Ecto neural progenitor cell (in vitro differentiated cells): Measurements from ENCODE around the gene ITGA11.
A peak's percentile ranks its signal among the peaks of the same experiment; 100 is the strongest.

Experiments used
- DNase-seq: peaks from one replicate; pipeline ENCODE4 v3.0.0-alpha.2; 2018; ENCODE audit warnings: low spot score

Gene ITGA11

GRCh38 chr15:68289621-68290352 lies 142.2 kb downstream of the ITGA11 start:
- no peak for DNase-seq

DNA sequence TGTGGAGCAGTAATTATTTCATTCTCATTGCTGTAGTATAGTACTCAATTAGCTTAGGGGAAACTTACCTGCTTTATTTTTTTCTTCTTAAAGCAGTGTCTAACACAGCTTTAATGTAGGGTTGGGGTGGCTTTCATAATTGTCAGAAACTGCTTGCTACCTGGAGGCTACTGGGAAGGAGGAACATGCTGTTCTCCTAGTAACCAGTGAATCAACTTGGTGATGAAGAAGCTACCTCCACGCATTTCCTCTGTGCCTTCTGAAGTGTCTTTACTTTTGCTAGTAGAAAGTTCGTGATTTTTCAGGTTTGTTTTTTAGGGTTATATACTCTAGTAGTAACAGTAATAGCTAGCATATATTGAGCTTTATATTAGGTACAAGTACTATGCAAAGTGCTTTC lies 142.9 kb downstream of the ITGA11 start:
- no peak for DNase-seq

GRCh38 chr15:68286256-68286655 lies 145.7 kb downstream of the ITGA11 start:
- DNase-seq = no peak

- no peak for DNase-seq
These were observed 146.5 kb downstream of the ITGA11 start for GRCh38 chr15:68285259-68285980.

DNA sequence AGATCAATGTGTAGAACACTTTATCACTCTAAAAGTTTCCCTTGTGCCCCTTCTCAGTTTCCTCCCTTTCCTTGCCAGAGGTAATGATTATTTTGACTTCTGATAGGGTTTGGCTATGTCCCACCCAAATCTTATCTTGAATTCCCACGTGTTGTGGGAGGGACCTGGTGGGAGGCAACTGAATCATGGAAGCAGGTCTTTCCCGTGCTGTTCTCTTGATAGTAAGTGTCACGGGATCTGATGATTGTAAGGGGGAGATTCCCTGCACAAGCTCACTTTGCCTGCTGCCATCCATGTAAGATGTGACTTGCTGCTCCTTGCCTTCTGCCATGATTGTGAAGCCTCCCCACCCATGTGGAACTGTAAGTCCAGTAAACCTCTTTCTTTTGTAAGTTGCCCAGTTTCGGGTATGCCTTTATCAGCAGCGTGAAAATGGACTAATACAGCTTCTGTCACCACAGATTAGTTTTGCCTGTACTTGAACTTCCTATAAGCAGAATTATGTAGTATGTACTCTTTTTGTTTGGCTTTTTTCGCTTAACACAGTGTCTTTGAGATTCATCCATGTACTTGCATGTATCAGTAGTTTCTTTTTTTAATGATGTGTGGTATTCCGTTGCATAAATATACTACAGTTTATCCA lies 147.2 kb downstream of the ITGA11 start:
- DNase-seq = no peak

GRCh38 chr15:68283401-68283800 lies 148.6 kb downstream of the ITGA11 start:
- DNase-seq = no peak

DNA sequence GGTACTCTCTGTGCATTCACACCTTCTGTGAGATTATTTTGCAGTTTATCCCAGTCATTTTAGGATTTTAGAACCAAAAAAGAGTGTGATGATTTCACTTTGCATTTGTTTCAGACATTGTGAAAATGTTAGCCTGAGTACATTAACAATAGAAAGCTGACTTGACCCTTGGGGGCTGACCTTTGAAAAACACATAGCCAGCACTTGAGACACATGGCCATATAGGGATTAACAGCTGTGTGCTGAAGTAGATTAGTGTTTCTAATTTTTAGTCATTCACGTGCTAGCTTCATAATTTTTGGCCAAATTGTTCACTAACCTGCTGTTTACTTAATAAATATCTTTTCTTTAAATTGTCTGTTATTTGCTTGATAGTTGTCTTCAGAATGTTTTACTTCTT lies 151.0 kb downstream of the ITGA11 start:
- DNase-seq = no peak

- no peak for DNase-seq
These were observed 151.9 kb downstream of the ITGA11 start for GRCh38 chr15:68279779-68280753.

- DNase-seq = no peak
These were observed 153.2 kb downstream of the ITGA11 start for GRCh38 chr15:68278595-68279405.

- peak; percentile 85 for DNase-seq
These were observed 153.7 kb downstream of the ITGA11 start for GRCh38 chr15:68278345-68278594.

DNA sequence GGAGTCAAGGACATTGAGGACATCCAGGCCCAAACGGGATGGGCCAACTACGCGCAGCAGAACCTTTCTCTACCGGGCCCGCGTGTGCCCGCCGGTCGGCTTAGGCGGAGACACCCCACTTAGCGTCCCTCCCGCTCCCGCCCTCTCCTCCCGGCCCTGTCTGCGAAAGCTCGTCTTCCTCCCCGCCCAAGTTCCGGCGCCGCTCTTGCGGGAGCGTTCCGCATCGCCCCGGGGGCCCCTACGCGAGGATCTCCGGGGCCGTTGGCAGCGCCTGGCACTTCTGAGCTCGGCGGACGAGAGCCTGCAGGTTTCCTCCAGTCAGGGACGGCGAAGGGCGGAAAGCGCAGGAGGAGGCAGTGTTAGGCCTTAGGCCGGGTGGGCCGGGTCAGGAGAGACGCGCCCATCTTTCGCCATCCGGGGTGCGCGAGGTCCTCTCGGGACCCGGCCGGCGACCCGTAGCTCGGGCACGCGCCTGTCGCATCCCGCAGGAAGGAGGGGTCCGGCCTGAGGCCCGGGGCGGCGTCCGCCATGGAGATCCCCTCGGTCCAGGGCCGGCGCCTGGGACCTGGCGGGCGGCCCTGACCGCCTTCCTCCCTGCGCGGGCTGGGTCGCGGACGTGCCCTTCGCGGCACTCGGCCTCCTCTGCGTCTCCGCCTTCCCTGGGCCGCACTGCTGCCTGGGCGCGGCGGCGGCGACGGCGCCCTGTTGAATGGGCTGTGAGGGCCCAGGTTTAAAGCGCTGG lies 154.2 kb downstream of the ITGA11 start, which contains the start of gene FEM1B:
FEM1B (plus strand) TSS at position 143 of the 742 bp plus-strand sequence. CDS start 673 bp downstream, outside the sequence.
- peak; percentile 94 for DNase-seq

- no peak for DNase-seq
These were observed 154.8 kb downstream of the ITGA11 start for GRCh38 chr15:68277131-68277602.

DNA sequence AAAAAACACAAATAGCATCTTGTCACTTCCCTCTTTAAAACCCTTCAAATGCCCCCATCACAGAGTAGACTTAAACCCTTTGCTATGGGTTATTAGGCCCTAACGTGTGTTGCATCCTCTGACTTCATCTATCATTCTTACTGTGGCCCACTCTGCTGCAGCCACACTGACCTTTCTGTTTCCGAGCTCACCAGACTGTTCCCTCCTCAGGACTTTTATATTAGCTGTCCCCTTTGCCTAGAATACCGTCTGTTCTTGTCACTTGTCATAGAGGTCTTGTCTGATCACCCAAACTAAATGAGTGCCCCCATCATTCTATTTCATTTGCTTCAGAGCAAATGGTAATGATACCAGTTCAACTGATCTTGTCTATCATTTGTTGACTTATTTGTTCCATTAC lies 155.3 kb downstream of the ITGA11 start:
- no peak for DNase-seq

- no peak for DNase-seq
These were observed 156.7 kb downstream of the ITGA11 start for GRCh38 chr15:68275165-68275746.

GRCh38 chr15:68274201-68274848 lies 157.6 kb downstream of the ITGA11 start:
- no peak for DNase-seq

- no peak for DNase-seq
These were observed 159.2 kb downstream of the ITGA11 start for GRCh38 chr15:68272721-68273271.

GRCh38 chr15:68271854-68272471 lies 160.0 kb downstream of the ITGA11 start:
- DNase-seq = no peak

- no peak for DNase-seq
These were observed 163.6 kb downstream of the ITGA11 start for GRCh38 chr15:68268405-68268804.

- DNase-seq = no peak
These were observed 166.3 kb downstream of the ITGA11 start for GRCh38 chr15:68265674-68266073.
